Glomerular endothelial cell (primary cell): ENCODE data around the gene TMC1. TPM values are rescaled to one million over a fixed set of nuclear protein-coding genes. Genes with fewer than 3 reads are reported as not detected.
"Not testable (repeated sequence)": the region's sequence is repeated elsewhere in the genome, so short reads cannot be mapped to it uniquely, and the experiment has no call there.

ENCODE experiments used
- DNase-seq: peaks from one replicate; pipeline ENCODE4 v3.0.0-alpha.2; 2011; ENCODE audit warnings: low read depth, low spot score; ENCODE audit errors: extremely low read depth
- total RNA-seq: library from RNA; depleted of rRNA; stranded (reverse); fragments of >200 nt; gene quantifications from 2 replicates; pipeline ENCODE4 v1.2.3, GENCODE V29; 2015

Gene TMC1
- total RNA-seq = 0.23 and 0.82 TPM in 2 replicates

DNA sequence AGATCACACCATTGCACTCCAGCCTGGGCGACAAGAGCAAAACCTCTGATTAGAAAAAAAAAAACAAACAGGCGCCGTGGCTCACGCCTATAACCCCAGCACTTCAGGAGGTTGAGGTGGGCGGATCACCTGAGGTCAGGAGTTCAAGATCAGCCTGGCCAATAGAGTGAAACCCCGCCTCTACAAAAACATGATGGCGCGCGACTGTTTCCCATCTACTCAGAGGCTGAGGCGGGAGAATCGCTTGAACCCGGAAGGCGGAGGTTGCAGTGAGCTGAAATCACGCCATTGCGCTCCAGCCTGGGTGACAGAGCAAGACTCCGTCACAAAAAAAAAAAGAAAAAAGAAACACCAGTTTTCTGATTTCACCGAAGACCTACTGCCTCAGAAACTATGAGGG, at the start of gene TMC1:
Gene TMC1, plus strand, starts transcription at position 193 of the 400 bp plus-strand sequence. CDS start 127,041 bp downstream, outside the sequence.
- DNase-seq = not testable (repeated sequence)

DNA sequence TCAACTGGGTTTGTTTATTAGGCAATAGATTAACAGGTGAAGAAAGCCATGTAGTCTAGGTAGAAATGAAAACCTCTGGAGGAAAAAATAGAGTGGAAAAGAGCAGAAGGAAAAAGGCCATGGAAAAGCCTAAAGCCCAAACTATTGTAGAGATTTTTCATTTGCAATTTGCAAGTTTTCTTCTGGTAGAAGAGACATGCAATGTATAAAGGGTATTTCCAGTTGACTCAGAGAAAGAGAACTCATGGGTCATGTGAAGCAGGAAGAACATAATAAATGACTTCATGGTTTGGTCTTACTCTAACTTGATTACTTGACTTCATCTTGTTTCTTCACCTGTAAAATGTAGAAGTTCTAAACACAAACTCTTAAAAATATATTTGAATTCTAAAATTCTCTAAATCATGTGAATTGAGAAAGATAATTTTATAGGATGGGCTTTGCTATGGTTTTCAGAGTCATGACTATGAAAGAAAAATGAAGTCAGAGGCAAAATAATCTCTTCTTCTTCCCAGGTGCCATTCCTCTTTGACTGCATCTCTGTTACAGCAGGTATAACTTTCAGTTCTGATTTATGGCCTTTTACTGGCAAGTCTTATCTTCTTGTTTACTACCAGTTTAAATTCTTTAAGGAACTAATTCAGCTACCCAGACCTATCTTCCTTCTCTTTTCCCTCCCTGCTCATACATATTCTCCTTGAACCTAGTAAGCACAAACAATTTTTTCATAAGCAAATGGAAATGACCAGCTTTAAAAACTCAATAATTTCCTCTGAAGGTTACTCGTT, 47.7 kb upstream of the TMC1 start:
- DNase-seq = no peak

DNA sequence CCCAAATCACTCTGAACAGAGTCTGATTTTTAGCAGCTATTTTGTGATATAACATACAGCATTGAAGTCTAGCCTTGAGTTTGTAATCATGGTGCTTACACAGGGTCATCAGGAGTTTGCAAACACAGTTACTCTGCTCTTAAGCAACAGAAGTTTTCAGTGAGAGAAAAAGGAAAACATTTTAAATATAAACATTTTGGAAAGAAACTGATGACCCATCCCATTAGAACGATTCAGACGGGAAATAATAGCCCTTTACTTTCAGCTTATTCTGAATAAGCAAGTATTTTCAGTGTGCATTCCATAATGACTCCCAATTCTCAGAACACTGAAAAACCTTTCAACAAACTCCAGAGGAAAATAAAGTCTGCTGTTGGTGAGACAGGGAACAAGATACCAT, 46.7 kb upstream of the TMC1 start:
- no peak for DNase-seq

GRCh38 chr9:72476100-72476499, 45.3 kb upstream of the TMC1 start:
- no peak for DNase-seq

GRCh38 chr9:72476617-72477437, 44.6 kb upstream of the TMC1 start:
- DNase-seq = no peak

- no peak for DNase-seq
Measured at GRCh38 chr9:72477930-72478518, 43.4 kb upstream of the TMC1 start.

GRCh38 chr9:72478966-72479365, 42.4 kb upstream of the TMC1 start:
- DNase-seq = no peak

DNA sequence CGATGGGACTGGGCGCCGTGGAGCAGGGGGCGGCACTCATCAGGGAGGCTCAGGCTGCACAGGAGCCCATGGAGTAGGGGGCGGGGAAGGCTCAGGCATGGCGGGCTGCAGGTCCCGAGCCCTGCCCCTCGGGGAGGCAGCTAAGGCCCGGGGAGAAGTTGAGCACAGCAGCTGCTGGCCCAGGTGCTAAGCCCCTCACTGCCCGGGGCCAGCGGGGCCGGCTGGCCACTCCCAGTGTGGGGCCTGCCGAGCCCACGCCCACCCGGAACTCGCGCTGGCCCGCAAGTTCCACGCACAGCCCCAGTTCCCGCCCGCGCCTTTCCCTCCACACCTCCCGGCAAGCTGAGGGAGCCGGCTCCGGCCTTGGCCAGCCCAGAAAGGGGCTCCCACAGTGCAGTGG, 41.1 kb upstream of the TMC1 start:
- not testable (repeated sequence) for DNase-seq

GRCh38 chr9:72480921-72481320, 40.5 kb upstream of the TMC1 start:
- no peak for DNase-seq

GRCh38 chr9:72485821-72486593, 35.4 kb upstream of the TMC1 start:
- DNase-seq = no peak

GRCh38 chr9:72486594-72486955, 34.8 kb upstream of the TMC1 start:
- no peak for DNase-seq

DNA sequence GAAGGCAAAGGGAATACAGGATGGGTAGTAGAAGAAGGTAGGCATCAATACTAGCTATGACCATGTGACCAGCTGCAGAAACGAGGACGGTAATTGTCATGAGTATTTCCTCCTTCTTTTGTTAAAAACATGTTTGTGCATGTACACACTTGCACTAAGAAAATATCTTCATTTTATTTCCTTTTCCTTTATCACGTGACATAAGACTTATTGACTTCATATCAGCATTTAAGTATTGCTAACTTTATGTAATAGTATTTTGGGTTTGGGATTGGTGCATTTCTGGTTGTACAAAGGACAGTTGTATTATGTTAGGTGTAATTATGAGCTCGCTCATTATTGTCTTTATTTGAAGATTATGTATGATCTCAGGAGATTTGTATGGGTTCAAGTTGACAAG, 33.7 kb upstream of the TMC1 start:
- not testable (repeated sequence) for DNase-seq

GRCh38 chr9:72489986-72490385, 31.4 kb upstream of the TMC1 start:
- DNase-seq = no peak

DNA sequence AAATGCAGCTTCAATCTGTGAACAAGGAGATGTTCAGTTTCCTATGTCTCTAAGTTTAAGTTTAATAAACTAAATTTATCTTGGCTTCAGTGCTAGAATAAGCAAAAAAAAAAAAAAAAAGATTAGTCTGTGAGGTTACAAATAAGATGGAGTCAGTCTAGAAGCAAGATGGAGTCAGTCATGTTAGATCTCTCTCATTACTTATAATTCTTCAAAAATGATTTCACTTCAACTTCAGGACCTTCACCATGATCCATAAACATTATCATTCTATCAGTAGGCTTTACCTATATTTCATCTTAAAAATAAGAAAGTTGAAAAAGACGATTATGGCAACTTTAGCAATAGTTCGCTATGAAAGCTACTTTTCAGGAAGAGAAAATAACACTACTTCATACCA, 30.2 kb upstream of the TMC1 start:
- DNase-seq = no peak

- no peak for DNase-seq
Measured at GRCh38 chr9:72494051-72494450, 27.4 kb upstream of the TMC1 start.

- no peak for DNase-seq
Measured at GRCh38 chr9:72497447-72498046, 23.9 kb upstream of the TMC1 start.

DNA sequence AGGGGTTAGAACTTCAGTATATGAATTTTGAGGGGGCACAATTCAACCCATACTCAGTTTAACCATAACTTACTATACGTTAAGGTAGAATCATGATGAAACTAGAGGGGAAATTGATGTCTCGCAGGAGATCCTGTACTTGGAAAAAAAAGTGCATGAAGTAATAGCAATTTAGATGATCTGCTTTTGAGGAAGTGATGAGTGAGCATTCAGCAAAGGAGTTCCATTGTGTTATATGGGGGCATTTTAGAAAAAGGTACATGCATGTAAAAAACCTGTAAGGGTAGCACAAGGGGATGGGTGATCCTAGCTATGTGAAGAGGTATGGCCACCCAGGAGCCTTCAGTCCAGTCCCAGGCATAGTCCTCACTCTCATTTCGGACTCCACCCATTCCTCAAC, 14.8 kb upstream of the TMC1 start:
- no peak for DNase-seq

DNA sequence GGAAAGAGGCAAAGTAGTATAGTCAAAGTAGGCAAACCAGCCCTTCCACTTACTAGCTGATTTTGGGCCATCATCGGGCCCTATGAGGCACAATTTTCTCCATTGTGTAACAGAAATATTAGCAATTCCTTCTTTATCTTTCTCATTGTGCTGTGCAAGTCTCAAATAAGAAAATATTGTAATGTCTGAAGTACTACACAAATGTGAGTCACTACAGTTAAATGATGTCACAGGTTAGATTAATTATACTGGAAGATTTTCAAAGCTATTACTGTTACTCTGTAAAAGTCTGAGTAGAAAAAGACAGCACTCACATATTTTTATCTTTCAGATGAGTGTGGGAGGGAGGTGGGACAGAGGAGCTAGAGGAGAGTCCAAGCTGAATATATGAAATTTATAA, 12.4 kb upstream of the TMC1 start:
- DNase-seq = no peak

- DNase-seq = no peak
Measured at GRCh38 chr9:72509635-72510034, 11.8 kb upstream of the TMC1 start.

DNA sequence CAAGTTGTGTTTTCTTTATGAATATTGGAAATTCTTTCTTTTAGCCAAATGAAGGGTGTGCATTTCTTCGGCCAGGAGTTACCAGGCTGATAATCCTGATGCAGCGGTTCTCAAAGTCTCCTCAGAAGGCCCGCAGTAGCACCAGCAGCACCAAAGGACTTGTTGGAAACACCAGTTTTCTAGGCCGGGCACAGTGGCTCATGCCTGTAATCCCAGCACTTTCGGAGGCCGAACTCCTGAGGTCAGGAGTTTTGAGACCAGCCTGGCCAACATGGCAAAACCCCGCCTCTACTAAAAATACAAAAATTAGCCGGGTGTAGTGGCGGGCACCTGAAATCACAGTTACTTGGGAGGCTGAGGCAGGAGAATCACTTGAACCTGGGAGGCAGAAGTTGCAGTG, 397 bp upstream of the TMC1 start:
- DNase-seq = not testable (repeated sequence)
